Endothelial cell of umbilical vein (primary cell): ENCODE measurements around the gene DR1. TPM values are rescaled to one million over a fixed set of nuclear protein-coding genes. Genes with fewer than 3 reads are reported as not detected.

Experiments
- BruUV-seq: library from RNA; stranded (reverse); fragments of 400-500 nt; replicated peaks from 2 replicates; lab custom pipeline; 2021; lab: Mats Ljungman, UMichigan
- CTCF ChIA-PET: fragments of 300-600, 350-600 bp; sonication (Branson Sonifier 250); formaldehyde crosslinking; loops from one replicate; lab custom pipeline; 2021; ENCODE audit warnings: antibody characterized with exemption, inconsistent platforms; lab: Charles Lee
- POLR2A ChIA-PET: fragments of 300-600, 350-600 bp; sonication (Branson Sonifier 250); formaldehyde crosslinking; loops from one replicate; lab custom pipeline; 2021; ENCODE audit warnings: antibody characterized with exemption, inconsistent platforms; lab: Charles Lee
- DNase-seq: peaks from one replicate; pipeline ENCODE4 v3.0.0-alpha.2; 2011; ENCODE audit warnings: low read depth, low spot score
- FAIRE-seq: peaks from 2 replicates; lab custom pipeline; 2011; peaks lifted over from hg19 to GRCh38; lab: Jason Lieb, UNC
- H2AFZ ChIP-seq: 2 replicates; pipeline ENCODE4 v1.6.0; 2012; ENCODE audit warnings: low read depth, low read length, control low read depth, inconsistent platforms
- H3K27ac ChIP-seq: 2 replicates; pipeline ENCODE4 v1.5.1; 2011; ENCODE audit warnings: low read depth, mild to moderate bottlenecking, control low read depth, low read length, moderate library complexity; ENCODE audit not compliant: insufficient read depth
- H3K27me3 ChIP-seq, 2 experiments: 2 replicates each; pipeline versions ENCODE4 v1.6.0 to v1.6.1; 2011; ENCODE audit warnings: low read length in 2 of 2, mixed read lengths in 1 of 2; ENCODE audit not compliant: control insufficient read depth in 2 of 2, insufficient read depth in 2 of 2
- H3K36me3 ChIP-seq, 2 experiments: 2 replicates in 1 of 2; 3 replicates in 1 of 2; pipeline ENCODE4 v1.5.1; 2011; ENCODE audit warnings: low read length in 2 of 2, mild to moderate bottlenecking in 1 of 2, moderate library complexity in 1 of 2; ENCODE audit not compliant: control insufficient read depth in 2 of 2, insufficient read depth in 2 of 2; ENCODE audit errors: extremely low read depth in 1 of 2
- H3K4me1 ChIP-seq: 3 replicates; pipeline ENCODE4 v1.5.1; 2011; ENCODE audit warnings: mild to moderate bottlenecking, low read length; ENCODE audit not compliant: control insufficient read depth, insufficient read depth; ENCODE audit errors: extremely low read depth
- H3K4me2 ChIP-seq: 2 replicates; pipeline ENCODE4 v1.6.1; 2011; ENCODE audit warnings: low read length, control low read depth, mixed read lengths; ENCODE audit not compliant: insufficient read depth
- H3K4me3 ChIP-seq, 3 experiments: fragments of 200-600 bp in 1 of 3; sonication (generic), shearing (Covaris generic) in 1 of 3; replicated peaks in 1 of 3; 2 replicates each; pipeline ENCODE4 v1.5.1; 2011 to 2016; ENCODE audit warnings: control low read depth in 3 of 3, low read length in 3 of 3, mild to moderate bottlenecking in 2 of 3, inconsistent platforms in 1 of 3, low read depth in 1 of 3, moderate library complexity in 1 of 3; ENCODE audit not compliant: insufficient read depth in 1 of 3
- H3K79me2 ChIP-seq: 2 replicates; pipeline ENCODE4 v1.6.0; 2012; ENCODE audit warnings: low read length, inconsistent platforms; ENCODE audit not compliant: control insufficient read depth, insufficient read depth
- H3K9ac ChIP-seq: replicated peaks from 2 replicates; pipeline ENCODE3; 2011; ENCODE audit warnings: low read length, control low read depth; ENCODE audit not compliant: insufficient read depth; ENCODE audit errors: extremely low read depth
- H3K9me1 ChIP-seq: replicated peaks from 3 replicates; pipeline ENCODE4 v1.6.0; 2011; ENCODE audit warnings: mild to moderate bottlenecking, low read length; ENCODE audit not compliant: control insufficient read depth, insufficient read depth; ENCODE audit errors: extremely low read depth
- H3K9me3 ChIP-seq: replicated peaks from 2 replicates; pipeline ENCODE4 v1.5.1; 2012; ENCODE audit warnings: low read length, inconsistent platforms; ENCODE audit not compliant: control insufficient read depth, insufficient read depth
- H4K20me1 ChIP-seq: replicated peaks from 2 replicates; pipeline ENCODE3; 2011; ENCODE audit warnings: mild to moderate bottlenecking, low read length; ENCODE audit not compliant: control insufficient read depth, insufficient read depth; ENCODE audit errors: extremely low read depth
- CTCF ChIP-seq, 2 donors: IDR thresholded peaks; 1 replicate in 1 of 2; 2 replicates in 1 of 2; pipeline ENCODE4 v1.5.1; 2011; ENCODE audit warnings: low read length in 2 of 2, mild to moderate bottlenecking in 2 of 2, moderate library complexity in 2 of 2, control low read depth in 1 of 2, inconsistent platforms in 1 of 2, low read depth in 1 of 2; ENCODE audit not compliant: insufficient read depth in 1 of 2; ENCODE audit errors: extremely low read depth in 1 of 2
- EZH2 ChIP-seq: IDR thresholded peaks from 2 replicates; pipeline ENCODE4 v1.6.1; 2012; ENCODE audit warnings: borderline replicate concordance, low read depth, mild to moderate bottlenecking, moderate library complexity, low read length, inconsistent platforms; ENCODE audit not compliant: severe bottlenecking
- FOS ChIP-seq: IDR thresholded peaks from 2 replicates; pipeline ENCODE4 v1.6.1; 2011; ENCODE audit warnings: mild to moderate bottlenecking, low read length, moderate library complexity, borderline replicate concordance; ENCODE audit not compliant: insufficient read depth
- GATA2 ChIP-seq: IDR thresholded peaks from 2 replicates; pipeline ENCODE4 v1.7.0; 2011; ENCODE audit warnings: low read depth, mild to moderate bottlenecking, moderate library complexity, mixed read lengths, low read length; ENCODE audit not compliant: insufficient read length, insufficient read depth
- JUN ChIP-seq: IDR thresholded peaks from 2 replicates; pipeline ENCODE4 v1.6.1; 2011; ENCODE audit warnings: borderline replicate concordance, low read depth; ENCODE audit not compliant: insufficient read length, insufficient read depth
- MAX ChIP-seq: IDR thresholded peaks from 2 replicates; pipeline ENCODE4 v1.6.1; 2011; ENCODE audit not compliant: insufficient read depth, insufficient read length
- MYC ChIP-seq: IDR thresholded peaks from one replicate; pipeline ENCODE4 v1.6.1; 2011; ENCODE audit warnings: mild to moderate bottlenecking, low read depth, low read length
- POLR2A ChIP-seq: IDR thresholded peaks from 2 replicates; pipeline ENCODE4 v1.6.1; 2012; ENCODE audit warnings: low read depth, mild to moderate bottlenecking, control low read depth, low read length
- POLR2AphosphoS5 ChIP-seq: IDR thresholded peaks from 2 replicates; pipeline ENCODE4 v1.6.1; 2012; ENCODE audit warnings: low read depth, mild to moderate bottlenecking, control low read depth, low read length, moderate library complexity; ENCODE audit not compliant: insufficient read depth
- dilution Hi-C: fragments of 300-500 bp; cut with MboI; formaldehyde crosslinking; loops from one replicate; pipeline ENCODE4 v1.15.0; 2019; ENCODE audit warnings: low sequenced_read_pairs; ENCODE audit not compliant: extremely low pct_ligation_motif_present
- intact Hi-C: fragments of 100-400 bp; cut with micrococcal nuclease; formaldehyde crosslinking; loops from one replicate; pipeline ENCODE4 v1.10.0; 2022
- polyA plus RNA-seq, 4 experiments: library from polyadenylated mRNA; depleted of rRNA in 3 of 4; stranded (reverse) in 3 of 4; unstranded in 1 of 4; fragments of >200 nt; gene quantifications; 2 replicates each; pipeline versions ENCODE4 v1.2.1 to v1.2.3, GENCODE V29; 2011 to 2012; ENCODE audit warnings: missing spikeins in 1 of 4
- total RNA-seq: library from RNA; stranded (reverse); gene quantifications from 2 replicates; pipeline ENCODE4 v1.2.3, GENCODE V29; 2021

DR1 gene
- total and polyA plus RNA-seq, 2 donors (not counting 3 experiments of a cell fraction or from before 2014, with no cell fraction given): 11.7 to 49.4 TPM

GRCh38 chr1:93328809-93329760, 16.6 kb upstream of the DR1 start:
- dilution Hi-C loops (no loop called here), intact Hi-C loops (no loop called here)
- Histone ChIP-seq H3K36me3 (no peaks in the 10 kb centered on the region), H3K4me2 (no peak overlapping the region), H3K27me3 (no peaks in the 10 kb centered on the region), H3K79me2 (no peaks in the 10 kb centered on the region), H2AFZ (no peak overlapping the region), H3K9ac (no peak overlapping the region), H3K9me1 (no peaks in the 10 kb centered on the region), H3K27ac (no peak overlapping the region), H4K20me1 (no peaks in the 10 kb centered on the region), H3K4me3 (no peak overlapping the region), H3K4me1 (no peaks in the 10 kb centered on the region), H3K9me3 (no peaks in the 10 kb centered on the region)
- BruUV-seq: no TSS peak
- TF ChIP-seq EZH2: no peak
- no peak for TF ChIP-seq GATA2
- no peak for TF ChIP-seq MAX
- no peak for TF ChIP-seq FOS
- TF ChIP-seq POLR2AphosphoS5: no peak
- no peak for TF ChIP-seq CTCF (IDR thresholded peaks at IDR 0.05; ENCODE audit: extremely low read depth in 1 of 2, insufficient read depth in 1 of 2, low read depth in 1 of 2, low read length in 2 of 2)
- no peak for TF ChIP-seq JUN
- no peak for TF ChIP-seq POLR2A
- no peak for TF ChIP-seq MYC
- DNase-seq: no peak
- ChIA-PET POLR2A (no interaction called here), CTCF (interaction anchor here (1.5 to 3.5 kb wide), 2 partner anchors 10 to 25 kb away, joined by 5 to 13 read pairs; no protein-coding TSS in a partner anchor)
- no peak for FAIRE-seq
